GM12878 (cell line): ENCODE measurements around the gene IDI2. TPM values are rescaled to one million over a fixed set of nuclear protein-coding genes. Genes with fewer than 3 reads are reported as not detected.
A peak's percentile ranks its signal among the peaks of the same experiment; 100 is the strongest.

Experiments used
- ATAC-seq: fragments of 200-7000 bp; cut with Tn5 transposase; 3 replicates; pipeline ENCODE4 v1.9.1; 2020; ENCODE audit warnings: mild to moderate bottlenecking, moderate library complexity
- BruUV-seq: library from RNA; stranded (reverse); fragments of 400-500 nt; replicated peaks from 2 replicates; lab custom pipeline; 2021; lab: Mats Ljungman, UMichigan
- CTCF ChIA-PET: fragments of 300-600 bp; sonication (Branson Sonifier 250); formaldehyde crosslinking; extraction: SDS; loops from one replicate; lab custom pipeline; 2021; ENCODE audit warnings: inconsistent platforms; lab: Yijun Ruan, JAX
- POLR2A ChIA-PET: fragments of 350-600 bp; formaldehyde crosslinking; extraction: SDS; loops from one replicate; lab custom pipeline; 2021; ENCODE audit warnings: inconsistent platforms; lab: Charles Lee
- RAD21 ChIA-PET: fragments of 300-600 bp; sonication (Branson Sonifier 250); formaldehyde crosslinking; loops from one replicate; lab custom pipeline; 2023; ENCODE audit warnings: antibody characterized with exemption; ENCODE audit not compliant: unreplicated experiment; lab: Charles Lee
- SMC1A ChIA-PET: fragments of 300-600 bp; sonication (Branson Sonifier 250); formaldehyde crosslinking; loops from one replicate; lab custom pipeline; 2023; ENCODE audit not compliant: unreplicated experiment, uncharacterized antibody; lab: Charles Lee
- DNase-seq: peaks from one replicate; pipeline ENCODE4 v3.0.0-alpha.2; 2011; ENCODE audit warnings: low read depth, low spot score
- FAIRE-seq: peaks from 3 replicates; lab custom pipeline; 2011; peaks lifted over from hg19 to GRCh38; lab: Jason Lieb, UNC
- H2AFZ ChIP-seq: 2 replicates; pipeline ENCODE4 v1.6.0; 2011; ENCODE audit warnings: low read depth, low read length, control low read depth; ENCODE audit not compliant: control insufficient read depth
- H3K27ac ChIP-seq: 2 replicates; pipeline ENCODE4 v1.5.1; 2011; ENCODE audit warnings: control low read depth; ENCODE audit not compliant: control insufficient read depth, insufficient read depth
- H3K27me3 ChIP-seq, 2 experiments: replicated peaks in 1 of 2; 2 replicates each; pipeline versions ENCODE4 v1.6.0 to v1.6.1; 2011; ENCODE audit warnings: low read length in 1 of 2; ENCODE audit not compliant: control insufficient read depth in 2 of 2, insufficient read depth in 2 of 2
- H3K36me3 ChIP-seq, 2 experiments: 2 replicates each; pipeline ENCODE4 v1.5.1; 2011; ENCODE audit warnings: low read length in 1 of 2; ENCODE audit not compliant: control insufficient read depth in 2 of 2, insufficient read depth in 2 of 2
- H3K4me1 ChIP-seq: 2 replicates; pipeline ENCODE4 v1.6.1; 2011; ENCODE audit warnings: mild to moderate bottlenecking, low read length, moderate library complexity, mixed read lengths; ENCODE audit not compliant: control insufficient read depth, insufficient read depth
- H3K4me2 ChIP-seq: 2 replicates; pipeline ENCODE4 v1.6.0; 2011; ENCODE audit warnings: control low read depth; ENCODE audit not compliant: control insufficient read depth, insufficient read depth
- H3K4me3 ChIP-seq: fragments of 200-600 bp; sonication (generic); 2 replicates; pipeline ENCODE4 v1.5.1; 2016
- H3K79me2 ChIP-seq: 2 replicates; pipeline ENCODE4 v1.6.0; 2011; ENCODE audit warnings: low read length; ENCODE audit not compliant: control insufficient read depth, insufficient read depth
- H3K9ac ChIP-seq: 2 replicates; pipeline ENCODE4 v1.8.0; 2011; ENCODE audit warnings: low read length, control low read depth, mixed read lengths; ENCODE audit not compliant: control insufficient read depth, insufficient read depth
- H3K9me3 ChIP-seq: replicated peaks from 3 replicates; pipeline ENCODE4 v1.5.1; 2011; ENCODE audit warnings: mild to moderate bottlenecking, low read length; ENCODE audit not compliant: control insufficient read depth, insufficient read depth
- H4K20me1 ChIP-seq: 2 replicates; pipeline ENCODE4 v1.6.0; 2011; ENCODE audit not compliant: control insufficient read depth, insufficient read depth
- BHLHE40 ChIP-seq, 2 experiments: fragments of 450-650 bp in 1 of 2; IDR thresholded peaks; 2 replicates each; pipeline ENCODE4 v1.6.1; 2011 to 2017; ENCODE audit warnings: low read depth in 2 of 2, borderline replicate concordance in 1 of 2, improper control_type of control experiment in 1 of 2, low read length in 1 of 2, mild to moderate bottlenecking in 1 of 2
- CBX3 ChIP-seq: fragments of 200-600 bp; sonication (generic); IDR thresholded peaks from 2 replicates; pipeline ENCODE4 v1.6.1; 2016; ENCODE audit warnings: low read depth, borderline replicate concordance
- CHD1 ChIP-seq: IDR thresholded peaks from 2 replicates; pipeline ENCODE4 v1.6.1; 2012; ENCODE audit warnings: low read depth, low read length, improper control_type of control experiment
- CREM ChIP-seq: IDR thresholded peaks from 2 replicates; pipeline ENCODE4 v1.6.1; 2014; ENCODE audit warnings: antibody characterized with exemption, low read depth
- GATAD2B ChIP-seq: fragments of 450-650 bp; conservative IDR thresholded peaks from 2 replicates; pipeline ENCODE4 v1.6.1; 2017; ENCODE audit warnings: low read depth, mild to moderate bottlenecking, moderate library complexity
- IKZF2 ChIP-seq, 2 experiments: fragments of 450-650 bp; IDR thresholded peaks; 2 replicates each; pipeline ENCODE4 v1.6.1; 2017; ENCODE audit warnings: mild to moderate bottlenecking in 2 of 2, moderate library complexity in 2 of 2
- IRF4 ChIP-seq: IDR thresholded peaks from 2 replicates; pipeline ENCODE4 v1.6.1; 2011; ENCODE audit warnings: low read depth, low read length
- MXI1 ChIP-seq: fragments of 150-350 bp; IDR thresholded peaks from 2 replicates; pipeline ENCODE4 v1.6.1; 2011; ENCODE audit warnings: low read depth, mild to moderate bottlenecking, inconsistent platforms, low read length, improper control_type of control experiment
- NFXL1 ChIP-seq: fragments of 450-650 bp; IDR thresholded peaks from 2 replicates; pipeline ENCODE4 v1.6.1; 2017; ENCODE audit warnings: antibody characterized with exemption, mild to moderate bottlenecking, borderline replicate concordance
- PAX5 ChIP-seq: IDR thresholded peaks from 2 replicates; pipeline ENCODE4 v1.6.1; 2011; ENCODE audit warnings: low read depth, low read length, borderline replicate concordance
- POLR2A ChIP-seq: IDR thresholded peaks from 2 replicates; pipeline ENCODE4 v1.6.1; 2011; ENCODE audit warnings: low read depth, mild to moderate bottlenecking, low read length
- POLR2AphosphoS5 ChIP-seq: IDR thresholded peaks from 2 replicates; pipeline ENCODE4 v1.6.1; 2011; ENCODE audit warnings: mild to moderate bottlenecking, low read length, inconsistent platforms
- RCOR1 ChIP-seq: conservative IDR thresholded peaks from 2 replicates; pipeline ENCODE4 v1.6.1; 2012; ENCODE audit warnings: low read depth, low read length, improper control_type of control experiment
- RELA ChIP-seq: fragments of 450-650 bp; IDR thresholded peaks from 2 replicates; pipeline ENCODE4 v1.8.0; 2014; ENCODE audit warnings: borderline replicate concordance; ENCODE audit not compliant: partially characterized antibody
- RUNX3 ChIP-seq: IDR thresholded peaks from 2 replicates; pipeline ENCODE4 v1.6.1; 2012; ENCODE audit warnings: low read length, inconsistent platforms
- SMAD5 ChIP-seq: IDR thresholded peaks from 2 replicates; pipeline ENCODE4 v1.6.1; 2016; ENCODE audit warnings: antibody characterized with exemption, low read depth
- TCF12 ChIP-seq: IDR thresholded peaks from 2 replicates; pipeline ENCODE4 v1.6.1; 2011; ENCODE audit warnings: low read depth, mild to moderate bottlenecking, low read length
- USF2 ChIP-seq: IDR thresholded peaks from 2 replicates; pipeline ENCODE4 v1.6.1; 2011; ENCODE audit warnings: low read depth, low read length, improper control_type of control experiment, borderline replicate concordance
- ZNF274 ChIP-seq: IDR thresholded peaks from one replicate; pipeline ENCODE4 v1.8.0; 2011; ENCODE audit not compliant: insufficient read length, insufficient read depth
- WGBS: methylation state at CpG from one replicate; pipeline ENCODE4 v1.1.6; 2016; ENCODE audit warnings: low lambda C conversion rate; ENCODE audit not compliant: insufficient replicate concordance, insufficient coverage; ENCODE audit errors: missing lambda C conversion rate; 5-methylcytosine and 5-hydroxymethylcytosine counted together
- in situ Hi-C: fragments of 300-500 bp; cut with MboI; formaldehyde crosslinking; loops from 9 replicates; pipeline ENCODE4 v1.14.3; 2018; ENCODE audit warnings: mixed read lengths
- intact Hi-C: fragments of 100-400 bp; cut with micrococcal nuclease; formaldehyde crosslinking; loops from one replicate; pipeline ENCODE4 v1.14.2; 2022; ENCODE audit not compliant: unreplicated experiment
- polyA plus RNA-seq, 11 experiments: library from polyadenylated mRNA; depleted of rRNA in 4 of 11; unstranded in 6 of 11; stranded (reverse) in 5 of 11; fragments of >200 nt; fragmentation: Nextera tagmentation in 4 of 11; fragmentation: Illumina TruSeq in 1 of 11; extraction: Ambion mirVana in 4 of 11; extraction: Trizol in 1 of 11; gene quantifications; 1 replicate in 1 of 11; 2 replicates in 10 of 11; pipeline versions ENCODE4 v1.2.1 to v1.2.3, GENCODE V29; 2011 to 2016; ENCODE audit warnings: inconsistent platforms in 2 of 11, missing spikeins in 2 of 11, low read depth in 1 of 11
- total RNA-seq, 4 experiments: library from RNA; depleted of rRNA in 3 of 4; stranded (reverse); fragments of >200 nt in 3 of 4; fragmentation: Illumina TruSeq in 1 of 4; extraction: Trizol in 1 of 4; gene quantifications; 2 replicates each; pipeline versions ENCODE4 v1.2.1 to v1.2.3, GENCODE V29; 2013 to 2021
- TF ChIP-seq, protein P1 (sequence below): IDR thresholded peaks from 2 replicates; pipeline ENCODE4 v1.6.1; 2012; ENCODE audit warnings: mild to moderate bottlenecking, low read depth, low read length
- TF ChIP-seq, protein P2 (sequence below): fragments of 450-650 bp; IDR thresholded peaks from 2 replicates; pipeline ENCODE4 v1.6.1; 2014; ENCODE audit warnings: mild to moderate bottlenecking

IDI2 gene
- total and polyA plus RNA-seq, 10 of the 15 experiments (the other 5 are each of a cell fraction or from before 2014, with no cell fraction given) = 0.06 TPM; not detected in 9

DNA sequence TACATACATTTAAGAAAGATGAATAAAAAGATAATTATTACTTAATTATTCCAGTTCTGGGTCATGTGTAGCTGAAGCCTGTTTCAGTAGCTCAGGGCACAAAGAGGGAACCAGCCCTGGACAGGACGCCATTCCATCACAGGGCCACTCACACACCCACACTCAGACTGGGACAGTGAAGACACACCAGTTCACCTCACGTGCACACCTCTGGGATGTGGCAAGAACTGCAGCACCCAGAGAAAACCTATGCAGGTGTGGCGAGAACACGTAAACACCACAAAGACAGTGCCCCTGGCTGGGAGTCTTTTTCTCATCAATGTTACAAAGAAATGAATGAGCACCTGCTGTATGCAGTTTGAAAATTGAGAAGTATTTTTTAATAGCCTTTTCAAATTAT lies 24.9 kb upstream of the IDI2 start:
- ChIA-PET CTCF (interaction anchor here (0.6 to 2.1 kb wide), 3 partner anchors 24 to 823 kb away, joined by 3 to 8 read pairs (median 3); no protein-coding TSS in a partner anchor), RAD21 (interaction anchor here (0.9 to 3.1 kb wide), 3 partner anchors 11 to 121 kb away, joined by 3 to 9 read pairs (median 3); partner anchors contain the start of gene GTPBP4), SMC1A (interaction anchor here (0.7 to 1.3 kb wide), 6 partner anchors 15 to 161 kb away, joined by 3 to 4 read pairs (median 3); no protein-coding TSS in a partner anchor), POLR2A (interaction anchor here (0.6 to 3.6 kb wide), 7 partner anchors 9 to 122 kb away, joined by 3 to 19 read pairs (median 7); no protein-coding TSS in a partner anchor)
- H3K4me3 ChIP-seq = peak overlapping the region; percentile 95
- 1% methylated on average over 4 of the region's 4 CpGs for WGBS
- peak overlapping the region; percentile 92; the same call in 1 of the 2 replicates for H3K9ac ChIP-seq
- in situ Hi-C loops = no loop called here
- H3K9me3 ChIP-seq = no peaks in the 10 kb centered on the region
- H3K79me2 ChIP-seq = peaks cover 80% of the 10 kb centered on the region
- H3K27me3 ChIP-seq = no peaks in the 10 kb centered on the region
- no peak overlapping the region for H3K27ac ChIP-seq
- peaks cover 6% of the 10 kb centered on the region for H3K4me1 ChIP-seq
- H3K36me3 ChIP-seq = peaks cover 0 to 16% of the 10 kb centered on the region in 2 experiments; a peak in 2 of 4 replicates
- peak; percentile 34 for ATAC-seq
- H4K20me1 ChIP-seq = peaks cover 3% of the 10 kb centered on the region; the same call in 1 of the 2 replicates
- intact Hi-C loops = no loop called here
- no TSS peak for BruUV-seq
- no peak overlapping the region for H2AFZ ChIP-seq
- no peak for FAIRE-seq
- no peak for DNase-seq
- peak overlapping the region; percentile 32 for H3K4me2 ChIP-seq
- TF ChIP-seq, protein P1, sequence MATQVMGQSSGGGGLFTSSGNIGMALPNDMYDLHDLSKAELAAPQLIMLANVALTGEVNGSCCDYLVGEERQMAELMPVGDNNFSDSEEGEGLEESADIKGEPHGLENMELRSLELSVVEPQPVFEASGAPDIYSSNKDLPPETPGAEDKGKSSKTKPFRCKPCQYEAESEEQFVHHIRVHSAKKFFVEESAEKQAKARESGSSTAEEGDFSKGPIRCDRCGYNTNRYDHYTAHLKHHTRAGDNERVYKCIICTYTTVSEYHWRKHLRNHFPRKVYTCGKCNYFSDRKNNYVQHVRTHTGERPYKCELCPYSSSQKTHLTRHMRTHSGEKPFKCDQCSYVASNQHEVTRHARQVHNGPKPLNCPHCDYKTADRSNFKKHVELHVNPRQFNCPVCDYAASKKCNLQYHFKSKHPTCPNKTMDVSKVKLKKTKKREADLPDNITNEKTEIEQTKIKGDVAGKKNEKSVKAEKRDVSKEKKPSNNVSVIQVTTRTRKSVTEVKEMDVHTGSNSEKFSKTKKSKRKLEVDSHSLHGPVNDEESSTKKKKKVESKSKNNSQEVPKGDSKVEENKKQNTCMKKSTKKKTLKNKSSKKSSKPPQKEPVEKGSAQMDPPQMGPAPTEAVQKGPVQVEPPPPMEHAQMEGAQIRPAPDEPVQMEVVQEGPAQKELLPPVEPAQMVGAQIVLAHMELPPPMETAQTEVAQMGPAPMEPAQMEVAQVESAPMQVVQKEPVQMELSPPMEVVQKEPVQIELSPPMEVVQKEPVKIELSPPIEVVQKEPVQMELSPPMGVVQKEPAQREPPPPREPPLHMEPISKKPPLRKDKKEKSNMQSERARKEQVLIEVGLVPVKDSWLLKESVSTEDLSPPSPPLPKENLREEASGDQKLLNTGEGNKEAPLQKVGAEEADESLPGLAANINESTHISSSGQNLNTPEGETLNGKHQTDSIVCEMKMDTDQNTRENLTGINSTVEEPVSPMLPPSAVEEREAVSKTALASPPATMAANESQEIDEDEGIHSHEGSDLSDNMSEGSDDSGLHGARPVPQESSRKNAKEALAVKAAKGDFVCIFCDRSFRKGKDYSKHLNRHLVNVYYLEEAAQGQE = no peak
- no peak for TF ChIP-seq ZNF274
- TF ChIP-seq PAX5 = 0 out of 2 replicates have a peak, but pooled peaks have one; percentile 16
- 0 out of 2 replicates have a peak, but pooled peaks have one; percentile 28 for TF ChIP-seq IRF4
- no peak for TF ChIP-seq NFXL1
- 0 out of 2 replicates have a peak, but pooled peaks have one; percentile 26 for TF ChIP-seq TCF12
- peak; percentile 47 for TF ChIP-seq POLR2A
- TF ChIP-seq RUNX3 = peak; percentile 43
- TF ChIP-seq CBX3 = no peak
- TF ChIP-seq CREM = no peak
- no peak for TF ChIP-seq USF2
- no peak for TF ChIP-seq GATAD2B
- TF ChIP-seq BHLHE40 (IDR thresholded peaks at IDR 0.05; ENCODE audit: borderline replicate concordance in 1 of 2, low read depth in 2 of 2, low read length in 1 of 2) = peak; percentile 91 to 95
- TF ChIP-seq MXI1 = peak; percentile 75
- no peak for TF ChIP-seq RELA
- TF ChIP-seq, protein P2, sequence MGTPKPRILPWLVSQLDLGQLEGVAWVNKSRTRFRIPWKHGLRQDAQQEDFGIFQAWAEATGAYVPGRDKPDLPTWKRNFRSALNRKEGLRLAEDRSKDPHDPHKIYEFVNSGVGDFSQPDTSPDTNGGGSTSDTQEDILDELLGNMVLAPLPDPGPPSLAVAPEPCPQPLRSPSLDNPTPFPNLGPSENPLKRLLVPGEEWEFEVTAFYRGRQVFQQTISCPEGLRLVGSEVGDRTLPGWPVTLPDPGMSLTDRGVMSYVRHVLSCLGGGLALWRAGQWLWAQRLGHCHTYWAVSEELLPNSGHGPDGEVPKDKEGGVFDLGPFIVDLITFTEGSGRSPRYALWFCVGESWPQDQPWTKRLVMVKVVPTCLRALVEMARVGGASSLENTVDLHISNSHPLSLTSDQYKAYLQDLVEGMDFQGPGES = no peak
- TF ChIP-seq CHD1 = no peak
- peak in 1 of 2 experiments; percentile 28; a peak in 1 of 4 replicates for TF ChIP-seq IKZF2 (IDR thresholded peaks at IDR 0.05)
- no peak for TF ChIP-seq RCOR1
- TF ChIP-seq SMAD5 = no peak
- peak; percentile 37; the same call in 1 of the 2 replicates for TF ChIP-seq POLR2AphosphoS5
